ENCODE data around the gene VEPH1. TPM values are rescaled to one million over a fixed set of nuclear protein-coding genes. Genes with fewer than 3 reads are reported as not detected.

Gene VEPH1
- total RNA-seq, 1 experiment from 2014 or later, result 35.1 TPM

GRCh38 chr3:157311633-157312375 is 191.4 kb downstream of the VEPH1 start:
- no peak for DNase-seq
- Mint-ChIP-seq H3K36me3 (ENCODE audit: insufficient read depth, unreplicated experiment) (no peaks in the 10 kb centered on the region), H3K4me3 (ENCODE audit: low read depth, unreplicated experiment) (no peak overlapping the region), H3K4me1 (ENCODE audit: low read depth, unreplicated experiment) (peaks cover 10% of the 10 kb centered on the region), H3K27me3 (ENCODE audit: unreplicated experiment) (no peaks in the 10 kb centered on the region), H3K9me3 (ENCODE audit: low read depth, unreplicated experiment) (peaks cover 3% of the 10 kb centered on the region), H3K27ac (ENCODE audit: unreplicated experiment) (peak overlapping the region; percentile 0)
- BruUV-seq (replicated peaks), result no TSS peak
- CTCF ChIA-PET, result interaction anchor here (0.6 to 0.7 kb wide), 2 partner anchors 187 to 201 kb away, joined by 4 to 5 read pairs; no protein-coding TSS in a partner anchor
- intact Hi-C loops (cut with micrococcal nuclease; ENCODE audit: unreplicated experiment), result no loop called here
- TF ChIP-seq CTCF (IDR thresholded peaks at IDR 0.05; ENCODE audit: unreplicated experiment), result no peak

DNA sequence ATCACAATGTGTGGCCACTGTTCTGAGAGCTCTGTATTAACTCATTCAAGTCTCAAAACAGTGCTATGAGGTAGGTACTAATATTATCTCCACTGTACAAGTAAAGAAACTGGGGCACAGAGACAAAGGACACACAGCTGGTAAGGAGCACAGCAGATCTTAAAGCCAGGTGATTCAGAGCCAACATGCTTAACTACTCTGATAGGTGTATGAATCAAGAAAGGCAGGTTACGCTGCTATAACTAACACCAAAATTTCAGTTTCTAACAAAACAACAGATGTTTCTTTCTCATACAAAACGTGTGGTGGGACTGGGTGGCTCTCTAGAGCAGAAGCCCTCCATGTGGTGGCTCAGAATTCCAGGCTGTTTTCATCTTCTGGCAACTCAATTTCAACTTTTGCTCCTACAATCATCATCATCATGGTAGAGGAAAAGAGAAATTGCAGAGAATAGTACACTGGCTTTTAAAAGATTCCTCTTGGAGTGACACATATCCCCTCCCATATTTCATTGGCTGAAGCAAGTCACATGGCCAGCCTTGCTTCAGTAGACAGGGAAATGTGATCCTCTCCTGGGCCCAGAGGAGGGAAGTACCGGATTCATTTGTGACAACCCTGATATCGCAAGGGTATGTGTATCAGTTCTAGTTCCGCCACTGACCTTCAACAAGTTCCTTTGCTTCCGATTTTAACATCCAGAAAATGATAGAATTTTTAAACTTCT is 192.7 kb downstream of the VEPH1 start:
- BruUV-seq (replicated peaks), result no TSS peak
- peaks cover 3% of the 10 kb centered on the region for H3K9me3 Mint-ChIP-seq (ENCODE audit: low read depth, unreplicated experiment)
- DNase-seq, result no peak
- no peak overlapping the region for H3K4me3 Mint-ChIP-seq (ENCODE audit: low read depth, unreplicated experiment)
- CTCF ChIA-PET, result no interaction called here
- H3K27ac Mint-ChIP-seq (ENCODE audit: unreplicated experiment), result no peak overlapping the region
- no peaks in the 10 kb centered on the region for H3K36me3 Mint-ChIP-seq (ENCODE audit: insufficient read depth, unreplicated experiment)
- no peaks in the 10 kb centered on the region for H3K27me3 Mint-ChIP-seq (ENCODE audit: unreplicated experiment)
- TF ChIP-seq CTCF (IDR thresholded peaks at IDR 0.05; ENCODE audit: unreplicated experiment), result no peak
- intact Hi-C loops (cut with micrococcal nuclease; ENCODE audit: unreplicated experiment), result no loop called here
- peaks cover 10% of the 10 kb centered on the region for H3K4me1 Mint-ChIP-seq (ENCODE audit: low read depth, unreplicated experiment)

DNA sequence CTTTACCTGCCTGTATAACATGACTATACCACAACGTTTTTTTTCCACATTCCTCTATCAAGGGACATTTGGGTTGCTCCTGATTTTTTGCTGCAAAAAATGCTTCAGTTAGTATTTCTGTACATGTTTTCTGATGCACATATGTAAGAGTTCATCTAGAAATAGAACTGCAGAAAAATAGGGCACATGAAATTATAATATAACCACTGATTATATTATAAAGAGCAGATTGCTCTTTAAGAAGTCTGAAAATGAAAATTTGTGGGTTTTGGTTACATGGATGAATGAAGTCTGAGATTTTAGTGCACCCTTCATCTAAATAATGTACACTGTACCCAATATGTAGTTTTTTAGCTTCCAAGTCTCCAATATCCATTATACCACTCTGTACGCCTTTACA is 196.7 kb downstream of the VEPH1 start:
- intact Hi-C loops (cut with micrococcal nuclease; ENCODE audit: unreplicated experiment), result no loop called here
- BruUV-seq (replicated peaks), result no TSS peak
- Mint-ChIP-seq H3K36me3 (ENCODE audit: insufficient read depth, unreplicated experiment) (no peaks in the 10 kb centered on the region), H3K4me1 (ENCODE audit: low read depth, unreplicated experiment) (peaks cover 9% of the 10 kb centered on the region), H3K9me3 (ENCODE audit: low read depth, unreplicated experiment) (peaks cover 3% of the 10 kb centered on the region), H3K27me3 (ENCODE audit: unreplicated experiment) (no peaks in the 10 kb centered on the region), H3K27ac (ENCODE audit: unreplicated experiment) (no peak overlapping the region), H3K4me3 (ENCODE audit: low read depth, unreplicated experiment) (no peak overlapping the region)
- CTCF ChIA-PET, result no interaction called here
- TF ChIP-seq CTCF (IDR thresholded peaks at IDR 0.05; ENCODE audit: unreplicated experiment), result no peak
- no peak for DNase-seq

DNA sequence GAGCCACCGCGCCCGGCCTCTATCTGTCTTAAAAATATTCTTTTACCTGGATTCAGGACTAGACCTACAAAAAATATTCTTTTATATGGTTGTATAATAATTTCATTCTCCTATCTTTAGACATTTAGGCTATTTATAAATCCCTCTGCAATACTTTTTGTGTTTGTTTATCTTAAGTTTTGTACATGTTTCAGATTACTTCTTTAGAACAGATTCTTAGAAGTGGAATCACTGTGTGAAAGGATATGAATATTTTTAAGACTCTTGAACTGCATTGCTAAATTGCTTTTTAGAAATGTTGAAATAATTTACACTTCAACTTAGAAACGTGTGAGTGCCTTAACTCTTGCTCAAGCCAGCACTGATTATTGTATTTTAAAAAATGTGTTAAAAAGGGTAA is 197.8 kb downstream of the VEPH1 start:
- no peaks in the 10 kb centered on the region for H3K4me1 Mint-ChIP-seq (ENCODE audit: low read depth, unreplicated experiment)
- TF ChIP-seq CTCF (IDR thresholded peaks at IDR 0.05; ENCODE audit: unreplicated experiment), result no peak
- intact Hi-C loops (cut with micrococcal nuclease; ENCODE audit: unreplicated experiment), result no loop called here
- no peaks in the 10 kb centered on the region for H3K27me3 Mint-ChIP-seq (ENCODE audit: unreplicated experiment)
- H3K4me3 Mint-ChIP-seq (ENCODE audit: low read depth, unreplicated experiment), result no peak overlapping the region
- no peak for DNase-seq
- BruUV-seq (replicated peaks), result no TSS peak
- no peaks in the 10 kb centered on the region for H3K36me3 Mint-ChIP-seq (ENCODE audit: insufficient read depth, unreplicated experiment)
- H3K9me3 Mint-ChIP-seq (ENCODE audit: low read depth, unreplicated experiment), result no peaks in the 10 kb centered on the region
- CTCF ChIA-PET, result interaction anchor here (1.2 kb wide), 1 partner anchor 34 kb away, joined by 5 read pairs; no protein-coding TSS in a partner anchor
- H3K27ac Mint-ChIP-seq (ENCODE audit: unreplicated experiment), result no peak overlapping the region
